LHCN-M2 (cell line): ENCODE results near the gene BCKDHA. TPM values are rescaled to one million over a fixed set of nuclear protein-coding genes. Genes with fewer than 3 reads are reported as not detected.
"Not testable (repeated sequence)": the region's sequence is repeated elsewhere in the genome, so short reads cannot be mapped to it uniquely, and the experiment has no call there.

ENCODE experiments used
- DNase-seq: peaks from one replicate; pipeline ENCODE4 v3.0.0-alpha.2; 2012; ENCODE audit warnings: low read depth
- total RNA-seq: library from RNA; depleted of rRNA; stranded (reverse); fragments of >200 nt; gene quantifications from 2 replicates; pipeline ENCODE4 v1.2.3, GENCODE V29; 2014

The BCKDHA gene
- total RNA-seq, 1 experiment from 2014 or later: 38.6 TPM

DNA sequence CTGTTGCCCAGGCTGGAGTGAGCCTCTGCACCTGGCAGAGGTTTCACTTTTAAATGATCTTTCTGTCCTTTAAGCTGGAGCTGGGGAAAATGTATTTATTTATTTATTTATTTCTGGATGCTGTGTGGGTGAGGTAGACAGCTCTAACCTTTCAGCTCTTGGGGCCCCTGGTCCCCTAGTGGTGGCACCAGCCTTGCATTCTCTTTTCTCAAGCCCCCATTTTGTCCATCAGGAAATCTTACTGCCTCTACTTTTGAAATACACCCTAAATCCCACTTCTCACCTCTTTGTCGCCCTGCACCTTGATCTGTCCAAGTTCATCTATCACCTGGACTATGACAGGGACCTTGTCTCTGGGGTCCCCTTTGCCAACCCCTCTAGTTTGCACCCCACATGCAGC lies 31.5 kb upstream of the BCKDHA start:
- DNase-seq: no peak

DNA sequence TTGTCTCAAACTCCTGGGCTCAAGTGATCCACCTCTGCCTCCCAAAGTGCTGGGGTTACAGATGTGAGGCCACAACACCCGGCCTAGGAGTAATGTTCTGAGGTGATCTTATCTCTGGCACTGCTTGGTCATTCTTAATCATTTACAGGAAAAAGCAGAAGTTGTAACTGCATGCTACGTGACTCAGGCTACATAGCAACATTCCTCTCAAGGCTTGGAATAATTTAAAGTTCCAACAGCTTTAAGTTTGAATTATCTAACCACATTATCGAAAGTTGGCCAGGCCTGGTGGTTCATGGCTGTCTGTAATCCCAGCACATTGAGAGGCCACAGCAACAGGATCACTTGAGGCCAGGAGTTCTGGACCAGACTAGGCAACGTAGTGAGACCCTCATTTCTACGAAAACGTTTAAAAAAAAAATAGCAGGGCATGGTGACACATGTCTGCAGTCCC lies 29.7 kb upstream of the BCKDHA start:
- DNase-seq: peak; percentile 72

DNA sequence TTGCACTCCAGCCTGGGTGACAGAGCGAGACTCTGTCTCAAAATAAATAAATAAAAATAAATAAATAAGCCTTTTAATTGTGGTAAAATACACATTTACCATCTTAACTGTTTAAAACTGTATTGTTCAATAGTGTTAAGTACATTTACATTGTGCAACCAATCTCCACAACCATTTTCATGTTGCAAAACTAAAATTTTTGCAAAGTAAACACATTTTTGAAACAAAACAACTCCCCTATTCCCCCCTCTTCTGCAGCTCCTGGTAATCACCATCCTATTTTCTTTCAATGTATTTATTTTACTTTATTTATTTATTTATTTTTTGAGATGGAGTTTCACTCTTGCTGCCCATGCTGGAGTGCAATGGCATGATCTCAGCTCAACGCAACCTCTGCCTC lies 27.8 kb upstream of the BCKDHA start:
- DNase-seq: no peak

DNA sequence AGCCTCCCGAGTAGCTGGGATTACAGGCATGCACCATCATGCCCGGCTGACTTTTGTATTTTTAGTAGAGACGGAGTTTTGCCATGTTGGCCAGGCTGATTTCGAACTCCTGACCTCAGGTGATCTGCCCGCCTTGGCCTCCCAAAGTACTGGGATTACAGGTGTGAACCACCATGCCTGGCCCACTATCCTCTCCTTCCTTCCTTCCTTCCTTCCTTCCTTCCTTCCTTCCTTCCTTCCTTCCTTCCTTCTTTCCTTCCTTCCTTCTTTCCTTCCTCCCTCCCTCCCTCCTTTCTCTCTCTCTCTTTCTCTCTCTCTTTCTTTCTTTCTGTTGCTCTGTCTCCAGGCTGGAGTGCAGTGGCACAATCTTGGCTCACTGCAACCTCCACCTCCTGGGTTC lies 26.5 kb upstream of the BCKDHA start:
- not testable (repeated sequence) for DNase-seq

- DNase-seq: no peak
These were observed 26.1 kb upstream of the BCKDHA start for GRCh38 chr19:41371541-41371940.

DNA sequence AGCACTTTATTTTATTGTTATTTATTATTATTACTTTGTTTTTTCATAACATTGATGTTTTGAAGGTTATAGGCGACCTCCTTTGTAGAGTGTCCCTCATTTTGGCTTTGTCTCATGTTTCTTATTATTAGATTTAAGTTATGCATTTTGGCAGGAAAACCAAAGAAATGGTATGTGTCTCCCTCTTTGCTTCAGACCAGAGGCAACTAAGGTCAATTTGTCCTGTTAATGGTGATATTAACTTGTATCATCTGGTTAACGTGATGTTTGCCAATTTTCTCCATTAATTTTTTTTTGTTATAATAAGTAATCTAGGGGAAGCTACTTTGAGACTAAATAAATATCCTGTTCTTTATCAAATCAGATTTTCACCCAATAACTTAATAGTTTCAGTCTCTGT lies 25.1 kb upstream of the BCKDHA start:
- DNase-seq: no peak

- peak; percentile 88 for DNase-seq
These were observed 23.6 kb upstream of the BCKDHA start for GRCh38 chr19:41373993-41374392.

DNA sequence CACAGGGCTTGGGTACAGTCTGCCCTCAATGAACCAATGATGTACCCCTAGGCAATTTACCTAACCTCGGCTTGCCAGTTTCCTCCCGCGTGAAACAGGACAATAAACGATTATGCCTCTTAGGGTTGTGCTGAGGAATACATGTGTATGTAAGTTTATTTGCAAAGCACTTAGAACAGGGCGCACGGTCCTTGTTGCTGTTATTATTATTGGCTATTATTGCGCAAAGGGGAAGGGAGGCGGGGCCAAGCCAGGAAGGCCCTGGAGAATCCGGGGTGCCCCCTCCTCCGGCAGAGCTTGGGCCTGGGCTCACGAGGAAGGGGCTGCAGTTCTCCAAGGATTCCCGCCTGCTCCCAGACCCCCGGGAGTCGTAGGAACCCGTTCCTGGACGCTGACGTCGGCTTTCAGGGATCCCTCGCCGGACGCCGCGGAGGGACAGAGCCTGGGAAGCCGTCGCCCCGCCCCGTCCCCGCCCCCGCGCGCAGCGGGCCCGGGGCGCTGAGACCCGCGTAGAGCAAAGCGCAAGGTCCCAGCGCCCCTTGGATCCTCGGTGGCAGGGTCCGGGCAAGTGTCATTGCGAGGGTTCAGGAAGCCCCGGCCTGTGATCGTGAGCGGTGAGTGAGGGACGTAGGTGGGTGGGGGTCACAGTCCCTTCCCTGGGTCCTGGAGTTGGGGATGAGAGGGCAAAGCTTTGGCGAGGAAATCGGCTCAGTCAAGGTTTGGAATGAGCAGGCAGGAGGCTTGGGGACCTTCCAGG lies 21.2 kb upstream of the BCKDHA start, which contains the start of gene TMEM91:
TMEM91 (plus strand) TSS at position 293 of the 757 bp plus-strand sequence. CDS start 1,777 bp downstream, outside the sequence.
- no peak for DNase-seq

DNA sequence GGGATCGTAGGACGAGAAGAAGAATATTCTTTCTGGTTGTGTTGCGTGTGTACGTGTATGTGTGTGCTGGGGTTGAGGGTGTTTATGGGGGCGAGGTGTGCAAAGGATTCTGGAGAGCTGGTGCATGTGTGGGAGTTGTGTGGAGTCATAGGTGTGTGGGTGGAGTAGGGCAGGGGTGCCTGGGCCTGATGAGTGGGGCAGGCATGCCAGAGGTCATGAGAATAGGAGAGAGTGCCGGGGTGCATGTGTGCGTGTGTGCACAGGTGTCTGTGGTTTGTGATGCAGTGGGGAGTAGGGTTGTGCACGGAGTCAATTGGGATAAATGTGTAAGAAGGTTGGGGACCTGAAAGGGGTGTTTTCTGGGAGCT lies 20.6 kb upstream of the BCKDHA start:
- DNase-seq: no peak

- no peak for DNase-seq
These were observed 19.5 kb upstream of the BCKDHA start for GRCh38 chr19:41377977-41378709.

- DNase-seq: not testable (repeated sequence)
These were observed 16.1 kb upstream of the BCKDHA start for GRCh38 chr19:41381536-41381935.

- DNase-seq: no peak
These were observed 13.3 kb upstream of the BCKDHA start for GRCh38 chr19:41384351-41384750.

DNA sequence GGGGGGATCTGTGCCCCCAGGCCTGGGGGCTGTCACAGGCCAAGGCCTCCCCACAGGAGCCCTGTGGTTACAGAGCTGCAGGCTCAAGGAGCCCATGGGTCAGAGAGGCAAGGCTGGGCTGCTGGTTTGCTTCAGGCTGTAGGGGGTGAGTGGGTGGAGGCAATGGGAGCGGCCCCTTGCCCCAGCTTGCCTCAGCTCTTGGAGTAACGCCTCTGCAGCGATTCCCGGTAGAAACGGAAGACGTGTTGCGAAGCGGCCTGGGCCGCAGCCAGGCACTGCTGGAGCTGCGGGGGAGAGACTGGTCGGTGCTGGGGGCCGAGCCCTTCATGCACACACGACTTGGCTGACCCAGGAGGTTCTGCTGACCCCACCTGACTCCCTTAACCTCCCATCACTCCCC lies 11.2 kb upstream of the BCKDHA start:
- no peak for DNase-seq

GRCh38 chr19:41391618-41392017 lies 6.0 kb upstream of the BCKDHA start:
- no peak for DNase-seq

DNA sequence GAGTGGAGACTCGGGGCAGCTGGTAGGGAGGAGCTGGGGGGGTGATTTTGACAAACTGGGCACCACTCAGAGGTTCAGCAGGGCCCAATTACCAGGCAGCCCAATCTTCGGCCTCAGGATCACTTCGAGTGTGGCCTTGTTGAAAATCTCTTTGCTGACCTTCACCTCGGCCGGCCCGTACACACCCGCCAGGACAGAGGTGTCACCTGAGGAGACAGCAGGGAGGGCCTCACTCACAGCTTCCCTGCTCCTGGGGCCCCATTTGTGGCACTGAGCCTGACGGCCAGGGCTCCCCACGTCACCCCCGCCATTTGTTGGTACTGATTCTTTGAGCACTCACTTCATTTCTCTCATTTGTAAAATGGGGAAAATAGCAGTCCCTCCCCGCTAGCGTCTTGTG lies 4.8 kb upstream of the BCKDHA start:
- DNase-seq: no peak

GRCh38 chr19:41395355-41395754 lies 2.3 kb upstream of the BCKDHA start:
- no peak for DNase-seq

DNA sequence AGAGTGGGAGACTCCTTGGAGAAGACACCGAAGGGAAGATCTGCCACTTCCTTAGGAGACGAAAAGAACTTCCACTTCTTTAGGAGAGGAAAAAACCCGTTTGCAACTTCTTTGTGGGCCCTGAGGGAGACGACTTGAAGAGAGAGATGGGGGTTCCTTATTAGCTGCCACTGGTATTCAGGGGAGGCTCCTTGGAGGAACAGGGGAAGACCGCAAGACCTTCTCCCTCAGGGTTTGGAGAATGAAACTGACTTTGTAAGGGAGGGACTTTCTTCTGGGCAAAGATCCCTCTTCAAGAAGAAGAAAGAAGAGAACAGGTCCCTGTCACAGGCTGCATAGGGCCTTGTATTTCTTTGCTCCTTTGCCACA lies 416 bp downstream of the BCKDHA start:
- peak; percentile 4 for DNase-seq

DNA sequence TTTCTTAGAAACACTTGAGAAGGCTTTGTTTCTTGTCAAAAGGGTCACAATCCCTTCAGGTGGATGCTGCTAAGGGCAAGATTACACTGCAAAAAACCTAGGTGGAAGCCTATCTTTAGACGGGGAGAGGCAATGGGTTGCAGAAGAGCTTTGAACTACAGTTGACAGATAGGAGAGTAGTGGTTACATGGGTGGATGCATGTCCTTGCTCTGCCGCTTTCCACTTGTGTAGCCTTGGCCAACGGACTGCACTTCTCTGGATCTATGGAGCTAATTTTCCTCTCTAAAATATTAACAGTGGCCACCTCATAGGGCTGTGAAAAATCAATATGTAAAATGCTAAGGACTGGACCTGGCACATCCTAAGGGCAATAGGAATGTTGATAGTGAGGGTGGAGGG lies 980 bp downstream of the BCKDHA start:
- DNase-seq: no peak

- DNase-seq: no peak
These were observed 1.5 kb downstream of the BCKDHA start for GRCh38 chr19:41399091-41399490.

GRCh38 chr19:41399525-41399924 lies 1.9 kb downstream of the BCKDHA start:
- DNase-seq: no peak

DNA sequence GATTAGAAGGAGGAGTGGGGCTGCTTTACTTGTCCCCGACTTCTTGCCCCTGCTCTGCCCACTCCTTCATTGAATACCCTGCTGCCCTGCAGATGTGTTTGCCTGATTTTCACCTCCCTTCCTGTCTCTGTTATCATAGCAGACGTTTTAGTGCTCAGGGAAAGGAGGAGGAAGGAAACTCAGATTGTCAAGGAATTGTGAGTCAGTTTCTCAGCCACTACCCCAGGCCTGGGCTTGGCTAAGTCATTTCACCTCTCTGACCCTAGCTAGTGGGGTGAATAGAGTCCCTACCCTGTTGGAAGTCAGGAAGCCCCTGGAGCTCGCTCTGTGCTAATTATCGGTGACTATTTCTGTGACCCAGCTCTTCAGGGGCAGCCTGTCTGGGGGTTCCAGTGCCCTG lies 3.9 kb downstream of the BCKDHA start:
- DNase-seq: no peak

- no peak for DNase-seq
These were observed 4.4 kb downstream of the BCKDHA start for GRCh38 chr19:41402010-41402409.
